ENCODE measurements around the gene TAAR5.

The TAAR5 gene

GRCh38 chr6:132548746-132549463 is 40.6 kb downstream of the TAAR5 start:
- DNase-seq (ENCODE audit: insufficient read length, low spot score), result no peak
- no peak for TF ChIP-seq CTCF (IDR thresholded peaks at IDR 0.05; ENCODE audit: insufficient read depth, missing control alignments)
- no peak for FAIRE-seq

- TF ChIP-seq CTCF (IDR thresholded peaks at IDR 0.05; ENCODE audit: insufficient read depth, missing control alignments), result no peak
- DNase-seq (ENCODE audit: insufficient read length, low spot score) (no peak), FAIRE-seq (no peak)
Observed at GRCh38 chr6:132544826-132545225, 44.7 kb downstream of the TAAR5 start.

Measured in D721Med (cell line).